Endothelial cell of umbilical vein (primary cell): ENCODE data around the gene RANBP3. TPM values are rescaled to one million over a fixed set of nuclear protein-coding genes. Genes with fewer than 3 reads are reported as not detected.

Experiments used
- BruUV-seq: library from RNA; stranded (reverse); fragments of 400-500 nt; replicated peaks from 2 replicates; lab custom pipeline; 2021; lab: Mats Ljungman, UMichigan
- CTCF ChIA-PET: fragments of 300-600, 350-600 bp; sonication (Branson Sonifier 250); formaldehyde crosslinking; loops from one replicate; lab custom pipeline; 2021; ENCODE audit warnings: antibody characterized with exemption, inconsistent platforms; lab: Charles Lee
- POLR2A ChIA-PET: fragments of 300-600, 350-600 bp; sonication (Branson Sonifier 250); formaldehyde crosslinking; loops from one replicate; lab custom pipeline; 2021; ENCODE audit warnings: antibody characterized with exemption, inconsistent platforms; lab: Charles Lee
- DNase-seq: peaks from one replicate; pipeline ENCODE4 v3.0.0-alpha.2; 2011; ENCODE audit warnings: low read depth, low spot score
- FAIRE-seq: peaks from 2 replicates; lab custom pipeline; 2011; peaks lifted over from hg19 to GRCh38; lab: Jason Lieb, UNC
- H2AFZ ChIP-seq: 2 replicates; pipeline ENCODE4 v1.6.0; 2012; ENCODE audit warnings: low read depth, low read length, control low read depth, inconsistent platforms
- H3K27ac ChIP-seq: 2 replicates; pipeline ENCODE4 v1.5.1; 2011; ENCODE audit warnings: low read depth, mild to moderate bottlenecking, control low read depth, low read length, moderate library complexity; ENCODE audit not compliant: insufficient read depth
- H3K27me3 ChIP-seq, 2 experiments: 2 replicates each; pipeline versions ENCODE4 v1.6.0 to v1.6.1; 2011; ENCODE audit warnings: low read length in 2 of 2, mixed read lengths in 1 of 2; ENCODE audit not compliant: control insufficient read depth in 2 of 2, insufficient read depth in 2 of 2
- H3K36me3 ChIP-seq, 2 experiments: 2 replicates in 1 of 2; 3 replicates in 1 of 2; pipeline ENCODE4 v1.5.1; 2011; ENCODE audit warnings: low read length in 2 of 2, mild to moderate bottlenecking in 1 of 2, moderate library complexity in 1 of 2; ENCODE audit not compliant: control insufficient read depth in 2 of 2, insufficient read depth in 2 of 2; ENCODE audit errors: extremely low read depth in 1 of 2
- H3K4me1 ChIP-seq: 3 replicates; pipeline ENCODE4 v1.5.1; 2011; ENCODE audit warnings: mild to moderate bottlenecking, low read length; ENCODE audit not compliant: control insufficient read depth, insufficient read depth; ENCODE audit errors: extremely low read depth
- H3K4me2 ChIP-seq: 2 replicates; pipeline ENCODE4 v1.6.1; 2011; ENCODE audit warnings: low read length, control low read depth, mixed read lengths; ENCODE audit not compliant: insufficient read depth
- H3K4me3 ChIP-seq, 3 experiments: fragments of 200-600 bp in 1 of 3; sonication (generic), shearing (Covaris generic) in 1 of 3; replicated peaks in 1 of 3; 2 replicates each; pipeline ENCODE4 v1.5.1; 2011 to 2016; ENCODE audit warnings: control low read depth in 3 of 3, low read length in 3 of 3, mild to moderate bottlenecking in 2 of 3, inconsistent platforms in 1 of 3, low read depth in 1 of 3, moderate library complexity in 1 of 3; ENCODE audit not compliant: insufficient read depth in 1 of 3
- H3K79me2 ChIP-seq: 2 replicates; pipeline ENCODE4 v1.6.0; 2012; ENCODE audit warnings: low read length, inconsistent platforms; ENCODE audit not compliant: control insufficient read depth, insufficient read depth
- H3K9ac ChIP-seq: replicated peaks from 2 replicates; pipeline ENCODE3; 2011; ENCODE audit warnings: low read length, control low read depth; ENCODE audit not compliant: insufficient read depth; ENCODE audit errors: extremely low read depth
- H3K9me1 ChIP-seq: replicated peaks from 3 replicates; pipeline ENCODE4 v1.6.0; 2011; ENCODE audit warnings: mild to moderate bottlenecking, low read length; ENCODE audit not compliant: control insufficient read depth, insufficient read depth; ENCODE audit errors: extremely low read depth
- H3K9me3 ChIP-seq: replicated peaks from 2 replicates; pipeline ENCODE4 v1.5.1; 2012; ENCODE audit warnings: low read length, inconsistent platforms; ENCODE audit not compliant: control insufficient read depth, insufficient read depth
- H4K20me1 ChIP-seq: replicated peaks from 2 replicates; pipeline ENCODE3; 2011; ENCODE audit warnings: mild to moderate bottlenecking, low read length; ENCODE audit not compliant: control insufficient read depth, insufficient read depth; ENCODE audit errors: extremely low read depth
- CTCF ChIP-seq, 2 donors: IDR thresholded peaks; 1 replicate in 1 of 2; 2 replicates in 1 of 2; pipeline ENCODE4 v1.5.1; 2011; ENCODE audit warnings: low read length in 2 of 2, mild to moderate bottlenecking in 2 of 2, moderate library complexity in 2 of 2, control low read depth in 1 of 2, inconsistent platforms in 1 of 2, low read depth in 1 of 2; ENCODE audit not compliant: insufficient read depth in 1 of 2; ENCODE audit errors: extremely low read depth in 1 of 2
- EZH2 ChIP-seq: IDR thresholded peaks from 2 replicates; pipeline ENCODE4 v1.6.1; 2012; ENCODE audit warnings: borderline replicate concordance, low read depth, mild to moderate bottlenecking, moderate library complexity, low read length, inconsistent platforms; ENCODE audit not compliant: severe bottlenecking
- FOS ChIP-seq: IDR thresholded peaks from 2 replicates; pipeline ENCODE4 v1.6.1; 2011; ENCODE audit warnings: mild to moderate bottlenecking, low read length, moderate library complexity, borderline replicate concordance; ENCODE audit not compliant: insufficient read depth
- GATA2 ChIP-seq: IDR thresholded peaks from 2 replicates; pipeline ENCODE4 v1.7.0; 2011; ENCODE audit warnings: low read depth, mild to moderate bottlenecking, moderate library complexity, mixed read lengths, low read length; ENCODE audit not compliant: insufficient read length, insufficient read depth
- JUN ChIP-seq: IDR thresholded peaks from 2 replicates; pipeline ENCODE4 v1.6.1; 2011; ENCODE audit warnings: borderline replicate concordance, low read depth; ENCODE audit not compliant: insufficient read length, insufficient read depth
- MAX ChIP-seq: IDR thresholded peaks from 2 replicates; pipeline ENCODE4 v1.6.1; 2011; ENCODE audit not compliant: insufficient read depth, insufficient read length
- MYC ChIP-seq: IDR thresholded peaks from one replicate; pipeline ENCODE4 v1.6.1; 2011; ENCODE audit warnings: mild to moderate bottlenecking, low read depth, low read length
- POLR2A ChIP-seq: IDR thresholded peaks from 2 replicates; pipeline ENCODE4 v1.6.1; 2012; ENCODE audit warnings: low read depth, mild to moderate bottlenecking, control low read depth, low read length
- POLR2AphosphoS5 ChIP-seq: IDR thresholded peaks from 2 replicates; pipeline ENCODE4 v1.6.1; 2012; ENCODE audit warnings: low read depth, mild to moderate bottlenecking, control low read depth, low read length, moderate library complexity; ENCODE audit not compliant: insufficient read depth
- dilution Hi-C: fragments of 300-500 bp; cut with MboI; formaldehyde crosslinking; loops from one replicate; pipeline ENCODE4 v1.15.0; 2019; ENCODE audit warnings: low sequenced_read_pairs; ENCODE audit not compliant: extremely low pct_ligation_motif_present
- intact Hi-C: fragments of 100-400 bp; cut with micrococcal nuclease; formaldehyde crosslinking; loops from one replicate; pipeline ENCODE4 v1.10.0; 2022
- polyA plus RNA-seq, 4 experiments: library from polyadenylated mRNA; depleted of rRNA in 3 of 4; stranded (reverse) in 3 of 4; unstranded in 1 of 4; fragments of >200 nt; gene quantifications; 2 replicates each; pipeline versions ENCODE4 v1.2.1 to v1.2.3, GENCODE V29; 2011 to 2012; ENCODE audit warnings: missing spikeins in 1 of 4
- total RNA-seq: library from RNA; stranded (reverse); gene quantifications from 2 replicates; pipeline ENCODE4 v1.2.3, GENCODE V29; 2021

Gene RANBP3
- total and polyA plus RNA-seq, 2 donors (not counting 3 experiments of a cell fraction or from before 2014, with no cell fraction given): 72.3 to 85.3 TPM

- BruUV-seq: no TSS peak
- Histone ChIP-seq H3K9me3 (no peaks in the 10 kb centered on the region), H4K20me1 (no peaks in the 10 kb centered on the region), H3K9ac (no peak overlapping the region), H3K27ac (no peak overlapping the region), H3K4me1 (no peaks in the 10 kb centered on the region), H3K36me3 (peaks cover 7 to 25% of the 10 kb centered on the region in 2 experiments), H2AFZ (no peak overlapping the region), H3K4me3 (no peak overlapping the region), H3K79me2 (no peaks in the 10 kb centered on the region), H3K27me3 (no peaks in the 10 kb centered on the region), H3K4me2 (no peak overlapping the region), H3K9me1 (no peaks in the 10 kb centered on the region)
- CTCF ChIA-PET: no interaction called here
- DNase-seq: no peak
- dilution Hi-C loops (no loop called here), intact Hi-C loops (no loop called here)
- POLR2A ChIA-PET: no interaction called here
- FAIRE-seq: no peak
- TF ChIP-seq FOS (no peak), MAX (no peak)
Measured at GRCh38 chr19:5917431-5918107, 60.4 kb downstream of the RANBP3 start.

GRCh38 chr19:5916181-5916708 is 61.7 kb downstream of the RANBP3 start:
- ChIA-PET CTCF (interaction anchor here (0.5 kb wide), 1 partner anchor 161 kb away, joined by 3 read pairs; no protein-coding TSS in a partner anchor), POLR2A (no interaction called here)
- TSS peak; percentile 53 for BruUV-seq
- H3K9me3 ChIP-seq: no peaks in the 10 kb centered on the region
- H4K20me1 ChIP-seq: no peaks in the 10 kb centered on the region
- H3K9ac ChIP-seq: no peak overlapping the region
- FAIRE-seq (no peak), DNase-seq (no peak)
- H3K4me1 ChIP-seq: no peaks in the 10 kb centered on the region
- H3K27me3 ChIP-seq: no peaks in the 10 kb centered on the region
- dilution Hi-C loops: no loop called here
- no peak overlapping the region for H2AFZ ChIP-seq
- H3K36me3 ChIP-seq: peaks cover 7 to 17% of the 10 kb centered on the region in 2 experiments
- H3K4me3 ChIP-seq: no peak overlapping the region
- intact Hi-C loops: no loop called here
- no peak for TF ChIP-seq MYC
- no peak for TF ChIP-seq CTCF (IDR thresholded peaks at IDR 0.05; ENCODE audit: extremely low read depth in 1 of 2, insufficient read depth in 1 of 2, low read depth in 1 of 2, low read length in 2 of 2)
- TF ChIP-seq POLR2A: no peak
- no peak for TF ChIP-seq FOS
- no peak for TF ChIP-seq GATA2
- no peak for TF ChIP-seq MAX
- TF ChIP-seq POLR2AphosphoS5: no peak
- TF ChIP-seq EZH2: no peak
- TF ChIP-seq JUN: no peak
- no peak overlapping the region for H3K27ac ChIP-seq
- no peaks in the 10 kb centered on the region for H3K79me2 ChIP-seq
- no peak overlapping the region for H3K4me2 ChIP-seq
- H3K9me1 ChIP-seq: no peaks in the 10 kb centered on the region
